Activated CD4-positive, alpha-beta T cell treated with anti-CD3 and anti-CD28 coated beads, Interleukin-2, amount 50 U/mL, for 1 hour (primary cell): ENCODE data around the gene GOSR2.
"Not testable (repeated sequence)": the region's sequence is repeated elsewhere in the genome, so short reads cannot be mapped to it uniquely, and the experiment has no call there.

ENCODE experiments used
- DNase-seq: peaks from one replicate; pipeline ENCODE4 v3.0.0-alpha.2; 2020

Gene GOSR2

GRCh38 chr17:46968224-46968834 is 45.4 kb downstream of the GOSR2 start:
- DNase-seq, result no peak

- no peak for DNase-seq
Measured at GRCh38 chr17:46968896-46969295, 45.9 kb downstream of the GOSR2 start.

GRCh38 chr17:46971647-46972300 is 48.8 kb downstream of the GOSR2 start:
- DNase-seq, result no peak

- no peak for DNase-seq
Measured at GRCh38 chr17:46972346-46972745, 49.4 kb downstream of the GOSR2 start.

- DNase-seq, result no peak
Measured at GRCh38 chr17:46974086-46974485, 51.1 kb downstream of the GOSR2 start.

- DNase-seq, result no peak
Measured at GRCh38 chr17:46975287-46975686, 52.3 kb downstream of the GOSR2 start.

GRCh38 chr17:46976626-46977270 is 53.8 kb downstream of the GOSR2 start:
- DNase-seq, result no peak

- DNase-seq, result no peak
Measured at GRCh38 chr17:46977348-46977747, 54.4 kb downstream of the GOSR2 start.

GRCh38 chr17:46977750-46978488 is 55.0 kb downstream of the GOSR2 start:
- DNase-seq, result no peak

GRCh38 chr17:46978489-46979146 is 55.7 kb downstream of the GOSR2 start:
- no peak for DNase-seq

GRCh38 chr17:46979147-46979863 is 56.3 kb downstream of the GOSR2 start, which contains the start of gene RPRML:
Gene RPRML, minus strand, starts transcription at chr17:46979253. Its CDS starts 246 bp downstream, at chr17:46979007.
- no peak for DNase-seq

- DNase-seq, result no peak
Measured at GRCh38 chr17:46982577-46982976, 59.6 kb downstream of the GOSR2 start.

- no peak for DNase-seq
Measured at GRCh38 chr17:46983782-46984181, 60.8 kb downstream of the GOSR2 start.

- no peak for DNase-seq
Measured at GRCh38 chr17:46984341-46984740, 61.4 kb downstream of the GOSR2 start.

- DNase-seq, result no peak
Measured at GRCh38 chr17:46984892-46985291, 61.9 kb downstream of the GOSR2 start.

- no peak for DNase-seq
Measured at GRCh38 chr17:46986366-46986765, 63.4 kb downstream of the GOSR2 start.

GRCh38 chr17:46987927-46988326 is 65.0 kb downstream of the GOSR2 start:
- not testable (repeated sequence) for DNase-seq

- DNase-seq, result no peak
Measured at GRCh38 chr17:46989637-46990431, 66.9 kb downstream of the GOSR2 start.

GRCh38 chr17:46991617-46992016 is 68.7 kb downstream of the GOSR2 start:
- no peak for DNase-seq
